Activated CD4-positive, alpha-beta T cell treated with anti-CD3 and anti-CD28 coated beads for 24 hours (primary cell): Measurements from ENCODE around the gene LHX3.

Experiments used
- DNase-seq, 2 donors: peaks; one replicate each; pipeline ENCODE4 v3.0.0-alpha.2; 2020; ENCODE audit warnings: low read depth in 2 of 2

LHX3 gene

GRCh38 chr9:136204838-136205706 lies at the start of gene LHX3:
Gene LHX3, minus strand, starts transcription at chr9:136205128. Its CDS starts 116 bp downstream, at chr9:136205012.
- DNase-seq: no peak

GRCh38 chr9:136253246-136254130 lies 48.6 kb upstream of the LHX3 start:
- no peak for DNase-seq

DNA sequence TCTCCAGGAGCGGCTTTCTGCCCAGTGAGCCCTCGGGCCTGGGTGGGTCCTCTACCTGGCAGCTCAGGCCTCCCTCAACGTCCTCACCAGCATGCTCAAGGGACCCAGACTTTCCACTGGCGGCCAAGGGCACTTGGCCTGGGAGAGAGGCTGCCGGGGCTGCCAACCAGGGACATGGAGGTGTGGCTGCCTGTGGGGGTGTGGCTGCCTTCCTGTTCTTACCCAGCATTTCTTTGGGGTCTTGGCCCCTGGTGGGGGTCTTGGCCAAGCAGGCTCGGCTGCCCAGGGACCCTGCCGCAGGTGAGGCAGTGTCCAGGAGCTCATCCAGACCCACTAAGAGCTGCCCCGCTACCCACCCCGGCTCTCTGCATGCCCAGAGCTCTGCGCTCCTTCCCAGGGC lies 47.9 kb upstream of the LHX3 start:
- DNase-seq: no peak

DNA sequence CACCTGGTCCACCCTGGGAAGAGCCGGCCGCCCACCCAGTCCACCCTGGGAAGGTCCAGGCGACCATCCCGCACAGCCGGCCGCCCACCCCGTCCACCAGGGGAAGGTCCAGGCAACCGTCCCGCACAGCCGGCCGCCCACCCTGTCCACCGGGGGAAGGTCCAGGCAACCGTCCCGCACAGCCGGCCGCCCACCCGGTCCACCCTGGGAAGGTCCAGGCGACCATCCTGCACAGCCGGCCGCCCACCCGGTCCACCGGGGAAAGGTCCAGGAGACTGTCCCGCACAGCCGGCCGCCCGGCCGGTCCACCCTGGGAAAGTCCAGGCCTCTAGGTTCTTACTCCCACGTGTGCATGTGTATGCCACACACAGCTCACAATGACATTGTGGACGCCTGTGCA lies 47.4 kb upstream of the LHX3 start:
- DNase-seq: no peak

- no peak for DNase-seq
Observed at GRCh38 chr9:136251264-136252115, 46.6 kb upstream of the LHX3 start.

DNA sequence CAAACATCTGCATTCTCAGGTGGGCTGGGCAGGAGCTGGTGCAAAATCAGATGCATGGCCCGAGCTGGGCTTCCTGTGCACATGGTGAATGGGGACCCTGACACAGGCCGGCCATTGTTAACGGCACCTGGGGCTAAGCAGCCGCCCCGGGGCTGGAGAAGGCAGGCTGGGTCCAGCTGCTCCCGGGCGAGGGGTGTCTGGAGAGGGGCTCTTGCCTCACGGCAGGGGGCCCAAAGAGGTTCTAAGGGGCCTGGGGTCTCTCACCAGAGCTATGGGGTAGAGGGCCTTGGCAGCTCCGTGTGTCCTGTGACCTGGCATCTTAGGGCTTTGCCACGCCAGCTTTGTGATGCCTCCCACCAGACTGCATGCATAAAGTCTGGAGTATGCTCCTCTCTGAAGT lies 45.7 kb upstream of the LHX3 start:
- no peak for DNase-seq

- no peak for DNase-seq
Observed at GRCh38 chr9:136249877-136250559, 45.1 kb upstream of the LHX3 start.

- DNase-seq: no peak
Observed at GRCh38 chr9:136248951-136249876, 44.3 kb upstream of the LHX3 start.

- DNase-seq: no peak
Observed at GRCh38 chr9:136247947-136248637, 43.2 kb upstream of the LHX3 start.

- DNase-seq: no peak
Observed at GRCh38 chr9:136247551-136247916, 42.6 kb upstream of the LHX3 start.

DNA sequence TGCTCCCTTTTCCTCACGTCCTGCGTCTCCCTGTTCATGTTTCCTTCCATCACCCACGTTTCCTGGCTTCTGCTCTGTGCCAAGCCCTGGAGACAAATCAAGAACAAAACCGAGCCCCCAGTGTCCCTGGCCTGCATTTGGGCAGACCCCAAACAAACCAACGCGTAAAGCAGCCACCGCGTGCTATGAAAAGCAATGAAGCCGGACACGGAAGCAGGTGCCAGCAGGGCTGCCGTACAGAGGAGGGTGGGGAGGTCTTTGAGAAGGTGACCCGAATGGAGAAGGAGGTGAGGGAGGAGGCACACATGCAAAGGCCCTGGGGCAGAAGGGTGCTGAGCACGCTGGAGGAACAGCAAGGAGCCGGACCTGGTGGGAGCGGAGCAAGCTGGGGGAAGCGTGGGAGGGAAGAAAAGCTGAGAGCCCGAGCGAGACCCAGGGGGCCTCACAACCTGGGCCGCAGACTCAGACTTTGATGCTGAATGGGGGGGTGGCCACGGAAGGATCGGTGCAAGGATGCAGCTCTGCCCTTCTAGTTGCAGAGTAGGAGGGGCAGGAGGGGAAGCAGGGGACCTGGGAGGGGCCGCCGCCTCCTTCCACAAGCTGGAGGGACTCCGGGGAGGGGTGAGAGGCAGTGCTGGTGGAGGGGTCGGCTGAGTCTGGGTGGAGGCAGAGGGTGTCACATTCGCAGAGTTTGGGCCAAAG lies 42.1 kb upstream of the LHX3 start:
- DNase-seq: no peak

DNA sequence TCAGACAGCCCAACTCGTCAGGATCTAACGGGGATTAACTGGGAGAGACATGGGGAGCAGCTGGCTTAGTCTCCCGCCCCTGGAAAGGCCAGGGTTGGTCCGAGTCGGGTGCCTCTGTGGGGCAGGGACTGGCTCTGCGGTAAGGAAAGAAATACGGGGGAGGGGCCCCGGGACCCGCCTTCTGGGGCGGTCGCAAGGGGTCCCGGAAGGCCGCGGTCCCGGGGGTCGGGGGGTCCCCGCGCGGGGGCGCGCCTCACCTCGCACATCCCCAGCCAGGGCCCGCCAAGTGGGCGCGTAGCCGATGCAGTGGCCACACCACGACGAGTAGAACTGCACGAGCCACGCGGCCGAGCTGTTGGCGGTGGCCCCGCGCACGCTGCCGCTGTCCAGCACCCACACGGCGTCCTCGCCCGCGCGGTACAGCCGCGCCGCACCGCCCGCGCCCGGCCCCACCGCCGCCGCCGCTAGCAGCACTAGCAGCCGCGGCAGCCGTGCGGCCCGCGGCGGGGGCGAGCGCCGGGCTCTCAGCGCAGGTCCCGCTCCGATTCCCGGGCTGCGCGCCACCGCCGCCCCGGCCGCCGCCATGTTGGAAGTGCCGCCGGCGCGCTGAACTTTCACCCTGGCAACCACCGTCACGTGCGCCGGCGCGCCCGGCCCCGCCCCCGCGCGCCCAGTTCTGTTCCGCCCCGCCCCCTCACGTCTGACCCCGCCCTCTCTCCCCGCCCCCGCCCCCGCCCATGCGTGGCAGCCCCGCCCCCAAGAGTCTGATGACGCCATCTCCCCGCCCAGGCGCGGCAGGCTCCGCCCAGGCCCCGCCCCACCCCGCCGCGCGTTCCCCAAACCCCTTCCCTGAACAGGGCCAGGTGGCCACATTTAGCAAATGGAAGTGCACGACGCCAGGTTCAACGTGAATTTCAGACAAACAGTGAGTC lies 40.6 kb upstream of the LHX3 start, which contains the start of gene QSOX2:
QSOX2 (minus strand) TSS at position 594 of the 932 bp plus-strand sequence; CDS start at position 585, 9 bp downstream.
- DNase-seq: peak; percentile 76 to 82

- DNase-seq: no peak
Observed at GRCh38 chr9:136244969-136245218, 40.0 kb upstream of the LHX3 start.

DNA sequence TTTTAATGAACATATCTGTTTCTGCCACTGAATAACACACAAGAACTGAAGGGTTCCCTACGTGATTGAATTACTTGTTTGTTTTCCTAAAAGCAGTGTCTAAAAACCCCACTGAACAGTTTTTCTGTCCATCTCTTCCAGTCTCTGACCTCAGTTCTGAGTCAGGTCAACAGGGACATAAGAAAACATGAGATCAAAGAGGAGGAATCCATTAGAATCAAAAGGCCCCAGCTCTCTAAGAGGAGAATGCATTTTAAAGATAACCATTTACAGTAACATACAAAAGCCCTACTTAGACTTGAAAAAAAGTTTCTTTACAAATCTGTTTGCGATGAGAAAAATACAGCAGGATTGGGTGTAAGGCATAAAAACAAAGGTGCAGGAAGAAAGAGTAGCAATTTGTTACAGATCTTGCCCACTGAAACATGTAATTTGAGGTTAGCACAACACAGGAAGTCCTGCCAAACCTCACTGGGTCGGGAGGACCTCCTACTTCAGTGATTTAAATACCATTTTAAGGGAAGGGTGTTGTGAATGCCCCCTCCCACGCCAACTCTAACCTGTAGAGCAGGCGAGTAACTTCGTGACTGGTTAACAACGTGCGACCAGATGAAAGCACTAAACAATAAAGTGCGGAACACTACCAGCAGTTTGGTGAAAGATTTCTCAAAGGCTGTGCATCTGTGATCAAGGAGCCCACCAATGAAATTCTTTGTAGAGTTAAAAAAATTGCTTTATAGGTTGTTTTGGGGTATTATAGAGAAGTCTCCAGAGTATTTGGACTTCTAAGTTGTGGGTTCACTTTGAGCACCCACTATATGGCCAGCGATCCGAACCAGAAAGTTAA lies 39.4 kb upstream of the LHX3 start:
- DNase-seq: peak; percentile 38 to 52

- no peak for DNase-seq
Observed at GRCh38 chr9:136243631-136244030, 38.7 kb upstream of the LHX3 start.

- DNase-seq: no peak
Observed at GRCh38 chr9:136242918-136243525, 38.1 kb upstream of the LHX3 start.

GRCh38 chr9:136242248-136242647 lies 37.3 kb upstream of the LHX3 start:
- no peak for DNase-seq
